GM13977 (cell line): Measurements from ENCODE around the gene RING1.

Experiments used
- DNase-seq: peaks from one replicate; pipeline ENCODE4 v3.0.0; 2012; ENCODE audit warnings: low spot score
- CTCF ChIP-seq: IDR thresholded peaks from 2 replicates; pipeline ENCODE4 v1.5.1; 2012; ENCODE audit warnings: mild to moderate bottlenecking, control low read depth; ENCODE audit not compliant: insufficient read depth; ENCODE audit errors: extremely low read depth, missing control alignments
- in situ Hi-C: fragments of 300-500 bp; cut with MboI; formaldehyde crosslinking; loops from one replicate; pipeline ENCODE4 v1.12.0; 2022; ENCODE audit warnings: low sequenced_read_pairs, low pct_unique_long_range_greater_than_20kb, mixed read lengths, inconsistent platforms; ENCODE audit not compliant: unreplicated experiment

Gene RING1

GRCh38 chr6:33192671-33193602 lies 15.4 kb upstream of the RING1 start:
- no peak for TF ChIP-seq CTCF
- in situ Hi-C loops, result no loop called here
- peak; percentile 56 for DNase-seq

- no peak for TF ChIP-seq CTCF
- in situ Hi-C loops, result no loop called here
- no peak for DNase-seq
Observed at GRCh38 chr6:33193619-33194018, 14.7 kb upstream of the RING1 start.

GRCh38 chr6:33194431-33194979 lies 13.8 kb upstream of the RING1 start:
- no peak for TF ChIP-seq CTCF
- DNase-seq, result no peak
- in situ Hi-C loops, result no loop called here

GRCh38 chr6:33195304-33196165 lies 12.8 kb upstream of the RING1 start:
- TF ChIP-seq CTCF, result no peak
- in situ Hi-C loops, result no loop called here
- no peak for DNase-seq

GRCh38 chr6:33197431-33198048 lies 10.8 kb upstream of the RING1 start:
- in situ Hi-C loops, result no loop called here
- peak; percentile 70 for TF ChIP-seq CTCF
- DNase-seq, result peak; percentile 78
